ENCODE results near the gene NAA35.
"Not testable (repeated sequence)": the region's sequence is repeated elsewhere in the genome, so short reads cannot be mapped to it uniquely, and the experiment has no call there.

Gene NAA35

DNA sequence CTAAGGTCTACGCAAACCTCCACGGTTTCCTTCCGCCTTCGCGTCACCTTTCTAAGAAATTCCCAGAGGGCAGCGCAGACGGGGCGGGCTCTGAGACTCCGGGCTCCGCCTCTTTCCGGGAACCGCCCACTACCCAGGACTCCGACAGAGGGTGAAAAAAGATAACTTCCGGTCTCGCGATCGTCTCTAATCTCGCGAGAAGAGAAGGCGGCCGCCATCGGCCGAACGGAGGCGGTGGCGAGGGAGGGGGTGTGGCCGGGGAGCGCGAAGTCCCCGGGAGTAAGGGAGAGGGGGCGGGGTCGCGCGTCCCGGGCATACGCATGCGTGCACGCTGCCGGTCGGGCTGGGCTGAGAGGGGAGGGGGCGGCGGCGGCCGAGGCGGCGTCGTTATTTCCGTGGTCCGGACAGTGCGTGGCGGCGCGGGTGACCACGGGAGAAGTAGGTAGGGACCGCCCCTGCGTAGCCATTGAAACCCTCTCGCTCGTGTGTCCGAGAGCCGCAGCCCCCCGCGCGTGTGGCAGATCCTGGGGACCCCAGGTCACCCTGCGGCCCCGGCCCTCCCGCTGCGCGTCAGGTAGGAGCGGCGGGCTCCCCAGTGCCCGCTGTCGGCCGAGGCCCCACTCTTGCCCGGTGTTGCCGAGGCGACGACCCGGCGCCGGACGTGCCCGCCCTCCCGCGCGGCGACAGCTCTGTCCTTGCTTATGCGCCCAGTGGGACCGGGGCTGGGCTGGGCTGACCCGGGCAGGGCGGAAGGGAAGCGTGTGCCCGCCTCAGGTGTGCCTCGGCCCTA is at the start of gene NAA35:
Gene NAA35, plus strand, starts transcription at position 315 of the 790 bp plus-strand sequence. CDS start 1,014 bp downstream, outside the sequence.
- DNase-seq = peak; percentile 98

DNA sequence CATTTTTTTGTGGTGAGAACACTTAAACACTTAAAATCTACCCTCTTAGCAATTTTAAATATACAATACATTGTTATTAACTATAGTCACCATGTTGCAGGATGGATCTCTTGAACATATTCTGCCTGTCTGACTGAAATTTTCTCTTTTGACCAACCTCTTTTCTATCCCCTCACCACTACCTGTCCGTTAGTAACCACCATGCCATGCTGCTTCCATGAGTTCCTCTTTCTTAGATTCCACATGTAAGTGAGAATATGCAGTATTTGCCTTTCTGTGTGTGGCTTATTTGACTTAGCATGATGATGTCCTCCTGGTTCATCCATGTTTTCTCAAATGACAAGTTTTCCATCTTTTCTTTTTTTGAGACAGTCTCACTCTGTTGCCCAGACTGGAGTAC is 48.5 kb upstream of the NAA35 start:
- no peak for DNase-seq

DNA sequence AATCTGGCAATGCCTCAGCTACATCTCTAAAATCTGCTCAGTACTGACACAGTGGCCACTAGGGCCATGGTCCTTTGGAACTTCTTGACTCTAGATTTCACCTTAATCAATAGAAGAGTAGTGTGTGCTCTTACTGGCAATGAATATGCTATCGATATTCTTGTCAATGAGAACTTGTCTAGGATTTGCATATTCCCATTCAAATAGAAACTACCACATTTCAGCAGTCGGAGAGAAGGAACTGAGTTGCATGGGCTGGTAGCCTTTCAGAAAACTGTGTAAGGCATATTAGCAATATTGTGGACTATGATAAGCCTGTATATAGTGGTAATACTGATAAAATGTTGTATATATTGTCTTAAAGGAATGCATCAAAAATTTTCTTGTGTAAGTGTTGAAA is 45.3 kb upstream of the NAA35 start:
- no peak for DNase-seq

DNA sequence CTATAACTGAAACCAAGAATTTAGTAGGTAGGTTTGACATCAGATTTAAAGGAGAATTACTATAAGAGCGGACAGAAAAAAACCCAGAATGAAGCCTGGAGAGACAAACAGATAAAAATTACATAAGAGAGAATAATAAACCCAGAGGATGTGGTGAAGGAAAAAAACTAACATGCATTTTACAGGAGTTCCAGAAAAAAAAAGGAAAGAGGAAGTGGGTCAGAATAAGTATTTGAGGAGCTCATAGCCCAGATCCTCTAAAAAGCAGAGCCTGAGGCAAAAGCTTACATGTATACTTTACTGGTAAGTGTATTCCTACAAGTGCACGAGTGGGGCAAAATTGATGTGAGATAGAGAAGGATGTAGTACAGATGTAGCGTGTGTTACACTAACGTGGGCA is 43.1 kb upstream of the NAA35 start:
- DNase-seq = no peak

DNA sequence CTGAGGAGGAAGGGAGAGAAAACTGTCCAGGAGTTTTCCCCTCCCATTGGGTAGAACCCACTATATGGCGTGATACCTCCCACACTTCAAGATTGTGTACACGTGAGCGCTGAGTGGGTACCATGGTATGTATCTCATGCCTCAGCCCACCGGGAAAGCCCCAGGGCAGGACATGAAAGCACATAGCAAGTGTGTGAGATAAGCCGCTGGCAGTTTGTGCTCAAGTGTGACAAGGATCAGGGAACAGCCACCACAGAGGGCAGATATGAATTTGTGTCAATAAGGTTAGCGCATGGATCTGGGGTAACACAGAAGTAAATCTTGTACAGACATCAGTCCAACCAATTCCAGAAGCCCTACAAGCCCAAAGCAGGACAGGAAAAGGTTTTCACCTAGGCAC is 42.6 kb upstream of the NAA35 start:
- no peak for DNase-seq

DNA sequence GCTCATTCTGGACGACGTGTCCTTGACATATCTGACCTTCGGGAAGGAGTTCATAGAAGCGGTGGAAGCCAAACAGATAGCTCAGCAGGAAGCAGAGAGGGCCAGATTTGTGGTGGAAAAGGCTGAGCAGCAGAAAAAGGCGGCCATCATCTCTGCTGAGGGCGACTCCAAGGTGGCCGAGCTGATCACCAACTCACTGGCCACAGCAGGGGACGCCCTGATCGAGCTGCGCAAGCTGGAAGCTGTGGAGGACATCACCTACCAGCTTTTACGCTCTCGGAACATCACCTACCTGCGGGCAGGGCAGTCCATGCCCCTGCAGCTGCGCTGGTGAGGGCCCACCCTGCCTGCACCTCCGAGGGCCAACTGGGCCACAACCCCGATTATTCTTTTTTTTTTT is 41.6 kb upstream of the NAA35 start:
- no peak for DNase-seq

DNA sequence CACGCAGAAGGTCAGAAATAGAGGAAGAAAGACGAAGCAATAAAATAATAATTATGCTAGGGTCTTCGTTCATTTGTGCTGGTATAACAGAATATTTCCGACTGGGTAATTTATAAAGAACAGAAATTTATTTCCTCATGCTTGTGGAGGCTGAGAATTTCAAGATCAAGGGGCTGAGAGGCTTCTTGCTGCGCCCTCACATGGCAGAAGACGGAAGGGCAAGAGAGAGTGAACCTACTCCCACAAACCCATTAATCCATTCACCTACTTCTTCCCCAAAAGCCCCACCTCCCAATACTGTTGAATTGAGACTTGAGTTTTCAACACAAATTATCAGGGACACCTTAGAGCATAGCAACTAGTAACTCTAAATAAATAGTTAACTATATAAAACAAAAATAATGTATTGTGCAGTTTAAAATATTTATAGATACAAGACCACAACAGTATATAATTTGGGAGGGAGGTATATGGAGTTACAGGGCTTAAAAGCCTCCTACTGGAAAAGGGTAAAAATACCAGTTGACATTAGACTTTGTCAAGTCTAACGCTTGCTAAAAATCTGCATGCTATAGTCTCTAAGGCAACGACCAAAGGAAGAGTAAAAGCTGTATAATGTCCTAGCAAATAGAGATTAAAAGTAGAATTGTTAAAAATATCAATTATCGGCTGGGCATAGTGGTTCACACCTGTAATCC is 40.3 kb upstream of the NAA35 start:
- peak; percentile 20 for DNase-seq

DNA sequence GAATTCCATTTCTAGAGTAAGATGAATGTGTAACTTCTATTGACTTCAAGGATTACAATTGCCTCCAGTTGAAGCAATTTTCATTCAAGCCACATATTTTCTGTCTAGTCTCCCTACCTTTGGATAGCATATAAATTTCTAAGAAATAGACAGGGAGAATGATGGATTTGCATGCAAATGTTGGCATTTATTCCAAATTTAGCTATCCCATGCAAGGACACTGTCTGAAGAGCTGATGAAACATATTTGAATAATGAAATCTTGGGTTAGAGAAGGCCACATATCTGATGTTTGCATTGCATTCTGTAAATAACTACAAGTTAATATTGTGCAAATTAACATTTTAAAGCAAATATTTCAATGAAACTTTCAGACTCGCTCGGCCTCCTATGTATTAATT is 36.0 kb upstream of the NAA35 start:
- DNase-seq = no peak

DNA sequence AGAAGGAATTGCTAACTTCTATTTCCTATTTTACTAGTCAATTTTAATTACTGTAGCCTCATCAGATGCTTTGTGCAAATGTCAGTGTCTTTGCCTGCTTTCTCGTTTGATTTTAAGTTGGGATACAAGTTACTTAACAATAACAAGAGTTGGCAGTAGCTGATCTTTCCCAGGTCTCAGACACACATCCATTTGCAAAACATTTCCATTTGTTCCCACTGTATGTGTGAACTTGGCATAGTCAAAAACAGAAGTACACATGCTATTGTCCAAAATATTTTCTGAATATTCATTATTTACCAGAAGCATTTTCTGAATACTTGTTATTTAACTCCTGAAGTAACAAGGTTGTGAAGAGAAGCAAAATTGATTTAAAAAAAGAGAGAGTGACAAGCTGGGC is 35.0 kb upstream of the NAA35 start:
- no peak for DNase-seq

DNA sequence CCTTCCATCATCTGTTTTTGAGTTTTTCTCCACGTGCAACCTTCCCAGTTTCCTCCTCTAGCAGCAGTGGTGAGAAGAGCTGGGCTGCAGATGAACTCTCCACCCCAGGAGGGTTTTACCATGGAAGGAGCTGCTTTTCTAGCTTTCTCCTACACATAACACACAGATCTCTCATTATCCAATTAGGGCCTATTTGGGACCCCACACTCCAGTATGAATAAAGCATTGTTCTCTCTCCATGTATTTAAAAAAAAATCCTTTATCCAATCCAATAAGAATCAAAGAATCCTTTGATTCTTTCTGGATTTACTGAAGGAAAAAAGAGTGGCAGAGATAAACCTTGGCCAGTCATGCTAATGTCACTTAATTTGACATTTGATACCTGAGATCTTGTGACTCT is 31.6 kb upstream of the NAA35 start:
- no peak for DNase-seq

DNA sequence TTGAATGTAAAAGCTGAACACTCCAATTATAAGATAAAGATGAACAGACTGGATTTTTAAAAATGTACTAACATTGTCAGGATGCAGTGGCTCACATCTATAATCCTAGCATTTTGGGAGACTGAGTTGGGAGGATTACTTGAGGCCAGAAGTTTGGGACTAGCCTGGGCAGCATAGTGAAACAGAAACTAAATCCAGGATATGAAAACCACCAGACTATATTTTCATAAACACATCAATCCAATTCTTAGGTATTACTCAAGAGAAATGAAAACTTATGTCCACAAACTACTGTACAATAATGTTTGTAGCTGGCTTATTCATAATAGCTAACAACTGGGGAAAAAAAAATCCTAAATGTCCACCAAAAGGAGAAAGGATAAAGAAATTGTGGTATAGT is 26.8 kb upstream of the NAA35 start:
- no peak for DNase-seq

DNA sequence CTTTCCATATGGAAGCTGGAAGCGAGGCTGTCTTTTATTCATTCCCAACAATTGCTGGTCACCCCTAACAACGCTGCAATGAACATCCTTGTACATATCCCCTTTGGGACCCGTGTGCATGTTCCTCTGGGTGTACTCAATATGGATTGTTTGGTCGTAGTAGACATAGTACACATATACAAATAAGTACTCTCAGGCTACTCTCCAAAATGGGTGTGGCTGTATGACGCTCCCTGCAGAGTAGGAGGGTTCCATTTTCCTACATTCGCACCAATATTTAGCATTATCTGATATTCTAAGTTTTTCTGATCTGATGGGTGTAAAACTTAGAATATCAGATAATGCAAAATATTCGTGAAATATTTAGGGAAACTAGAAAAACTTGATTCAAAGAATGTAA is 23.2 kb upstream of the NAA35 start:
- DNase-seq = no peak

DNA sequence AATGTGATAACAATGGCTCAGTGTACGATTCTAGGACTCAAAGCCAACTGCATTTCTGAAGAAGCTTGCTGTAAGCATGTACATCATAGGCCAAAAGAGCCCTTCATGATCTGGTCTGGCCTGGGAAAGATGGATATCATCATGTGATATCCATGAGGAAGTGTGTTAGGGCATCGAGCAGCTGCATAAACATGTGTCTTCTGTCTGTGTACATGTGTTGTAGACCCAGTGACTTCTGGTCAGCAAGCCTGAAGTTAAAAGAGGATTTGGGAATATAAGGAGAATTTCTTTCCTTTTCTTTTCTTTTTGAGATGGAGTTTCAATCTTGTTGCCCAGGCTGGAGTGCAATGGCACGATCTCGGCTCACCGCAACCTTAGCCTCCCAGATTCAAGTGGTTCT is 15.5 kb upstream of the NAA35 start:
- DNase-seq = no peak

DNA sequence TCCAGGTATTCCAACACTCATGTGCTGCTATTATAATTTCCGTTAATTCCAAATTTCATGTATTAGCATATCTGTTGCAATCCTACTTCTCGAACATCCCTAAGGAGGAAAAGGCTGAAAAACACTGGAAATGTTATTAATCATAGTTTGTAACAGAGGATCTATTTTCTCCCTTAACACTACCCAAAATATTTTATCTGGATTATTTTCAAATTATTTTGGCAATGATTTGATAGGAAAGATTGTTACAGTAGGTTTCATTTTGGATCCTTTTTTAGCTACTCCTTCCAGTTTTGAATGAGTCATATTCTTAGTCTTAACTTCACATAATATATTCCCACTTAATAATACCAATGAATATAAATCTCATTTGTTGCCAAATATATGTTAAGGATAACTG is 13.9 kb upstream of the NAA35 start:
- DNase-seq = no peak

DNA sequence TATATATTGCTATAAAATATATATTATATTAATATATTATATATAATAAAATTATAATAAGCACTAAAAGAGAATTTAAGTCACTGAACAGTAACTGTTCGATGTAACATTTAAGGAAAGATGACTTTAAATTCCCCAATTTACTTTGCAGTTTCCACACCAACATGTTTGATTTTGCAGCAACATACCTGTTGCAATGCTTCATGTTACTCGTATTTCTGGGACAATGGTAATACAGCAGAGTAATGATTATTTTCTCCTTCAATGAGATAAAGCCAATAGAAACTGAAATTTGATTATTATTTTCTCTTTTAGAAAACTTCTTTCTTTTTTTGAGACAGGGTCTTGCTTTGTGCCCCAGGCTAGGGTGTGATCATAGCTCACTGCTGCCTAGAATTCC is 9.5 kb upstream of the NAA35 start:
- no peak for DNase-seq

DNA sequence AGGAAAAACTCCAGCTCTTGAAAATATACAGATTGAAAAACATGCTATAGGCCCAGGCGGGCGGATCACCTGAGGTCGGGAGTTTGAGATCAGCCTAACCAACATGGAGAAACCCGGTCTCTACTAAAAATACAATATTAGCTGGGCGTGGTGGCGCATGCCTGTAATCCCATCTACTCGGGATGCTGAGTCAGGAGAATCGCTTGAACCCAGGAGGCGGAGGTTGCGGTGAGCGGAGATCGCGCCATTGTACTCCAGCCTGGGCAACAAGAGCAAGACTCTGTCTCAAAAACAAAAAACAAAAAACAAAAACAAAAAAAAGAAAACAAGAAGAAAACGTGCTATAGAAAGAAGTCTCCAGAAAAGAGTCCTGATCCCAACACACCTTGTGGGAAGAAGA is 5.0 kb upstream of the NAA35 start:
- DNase-seq = not testable (repeated sequence)

DNA sequence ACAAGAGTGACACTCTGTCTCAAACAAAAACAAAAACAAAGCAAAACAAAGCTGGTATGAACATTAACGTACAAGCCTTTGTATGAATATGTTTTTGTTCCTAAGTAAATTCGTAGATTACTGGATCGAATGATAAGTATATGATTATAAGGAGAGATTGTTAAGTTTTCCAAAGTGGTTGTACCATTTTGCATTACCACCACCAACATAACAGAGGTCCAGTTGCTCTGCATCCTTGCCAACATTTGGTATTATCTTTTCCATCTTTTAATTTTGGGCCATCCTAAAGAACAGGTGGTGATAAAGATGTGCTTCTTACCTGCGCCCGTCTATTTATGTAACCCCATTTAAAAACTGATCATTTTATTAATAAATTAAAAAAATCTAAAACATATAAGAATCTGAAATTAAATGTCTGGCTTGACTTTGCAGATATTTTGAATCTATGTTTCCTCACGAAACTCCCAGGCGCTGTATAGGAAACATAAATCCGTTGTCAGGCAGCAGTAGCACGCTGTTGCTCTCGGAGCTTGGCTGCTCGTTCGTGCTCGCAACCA is 593 bp upstream of the NAA35 start:
- no peak for DNase-seq

DNA sequence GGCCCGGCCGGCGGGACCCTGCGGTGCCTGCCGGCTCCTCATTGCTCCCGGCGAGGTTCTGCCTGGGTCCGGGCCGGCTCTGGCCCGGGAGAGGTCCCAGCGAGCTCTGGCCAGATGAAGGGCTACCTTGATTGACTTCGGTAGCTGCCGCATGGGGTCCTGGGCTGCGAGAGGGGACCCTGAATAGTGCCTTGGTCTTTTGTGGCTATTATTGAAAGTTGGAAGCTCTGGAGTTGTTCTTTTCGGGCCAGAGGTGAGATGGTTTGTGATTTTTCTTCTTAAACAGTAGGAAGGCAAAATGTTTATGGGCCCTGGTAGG is 635 bp downstream of the NAA35 start:
- DNase-seq = no peak

DNA sequence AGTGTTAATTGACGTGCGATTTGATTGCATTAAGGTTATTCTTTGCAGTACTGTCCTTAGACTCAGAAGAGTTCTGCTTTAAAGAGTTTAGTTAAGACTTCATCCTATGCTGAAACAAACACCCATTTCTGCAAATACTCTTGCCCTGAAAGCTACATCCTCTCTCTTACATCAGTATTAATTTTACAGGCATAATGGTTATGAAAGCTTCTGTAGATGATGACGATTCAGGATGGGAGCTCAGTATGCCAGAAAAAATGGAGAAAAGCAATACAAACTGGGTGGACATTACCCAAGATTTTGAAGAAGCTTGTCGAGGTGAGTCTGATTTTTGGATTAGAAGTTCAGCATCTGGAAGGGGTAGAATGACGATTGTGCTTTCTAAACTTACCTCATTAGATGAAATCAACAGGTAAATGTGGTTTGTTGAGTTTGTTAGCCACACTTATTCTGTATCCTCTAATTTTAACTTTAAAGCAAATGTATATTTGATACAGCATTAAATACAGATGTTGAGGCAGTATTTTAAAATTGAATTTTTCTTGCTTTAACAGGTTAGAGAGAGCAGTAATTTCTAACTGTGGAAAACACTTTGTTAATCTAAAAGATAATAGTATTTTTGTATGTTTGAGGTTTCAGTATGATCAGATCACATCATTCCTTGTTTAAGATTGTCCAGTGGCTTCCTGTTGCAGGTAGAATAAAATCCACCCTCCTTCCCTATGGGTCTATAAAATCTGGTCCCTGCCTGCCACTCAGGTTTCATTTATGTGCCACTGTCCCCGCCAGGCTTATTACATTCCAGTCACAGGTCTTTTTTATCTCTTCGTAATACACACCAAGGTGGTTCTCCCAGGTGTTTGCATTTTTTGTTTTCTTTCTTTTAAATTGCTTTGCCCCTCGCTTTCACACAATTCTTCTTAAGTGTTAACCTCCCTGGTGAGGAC is 1.3 kb downstream of the NAA35 start:
- no peak for DNase-seq

DNA sequence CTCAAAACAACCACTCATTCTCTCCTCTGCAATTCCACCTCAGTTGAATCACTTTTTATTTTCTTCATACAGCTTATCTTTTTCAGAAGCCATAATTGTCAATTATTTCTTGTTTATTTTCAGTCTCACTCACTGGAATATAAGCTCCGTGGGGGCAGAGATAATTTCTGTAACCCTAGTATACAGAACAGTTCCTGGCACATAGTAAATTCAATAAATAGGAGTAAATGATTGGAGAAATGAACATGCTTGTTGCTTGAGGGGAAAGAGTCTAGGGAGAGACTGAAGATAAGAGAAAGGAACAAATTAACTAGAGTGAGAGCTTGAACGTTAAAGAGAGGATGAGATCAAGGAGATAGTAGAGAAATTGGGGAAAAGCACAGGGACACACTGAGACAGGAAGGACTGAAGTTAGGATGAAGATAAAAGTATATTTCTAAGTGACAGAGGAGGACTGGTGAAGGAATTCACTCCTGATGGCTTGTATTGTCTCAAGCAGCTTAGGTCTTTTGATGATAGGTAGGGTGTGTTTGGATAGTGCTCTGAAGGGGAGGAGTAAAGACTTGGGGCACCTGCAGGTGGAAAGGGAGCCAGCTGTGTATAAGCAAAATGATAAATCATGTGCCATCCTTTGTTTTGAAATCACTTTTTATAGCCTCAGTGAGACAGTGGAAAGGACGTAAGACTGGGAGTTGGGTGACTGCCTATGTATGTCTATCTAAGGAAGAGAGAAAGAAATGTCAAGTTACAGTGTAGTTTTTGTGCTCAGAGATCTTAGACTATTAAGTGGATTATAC is 2.2 kb downstream of the NAA35 start:
- no peak for DNase-seq

DNA sequence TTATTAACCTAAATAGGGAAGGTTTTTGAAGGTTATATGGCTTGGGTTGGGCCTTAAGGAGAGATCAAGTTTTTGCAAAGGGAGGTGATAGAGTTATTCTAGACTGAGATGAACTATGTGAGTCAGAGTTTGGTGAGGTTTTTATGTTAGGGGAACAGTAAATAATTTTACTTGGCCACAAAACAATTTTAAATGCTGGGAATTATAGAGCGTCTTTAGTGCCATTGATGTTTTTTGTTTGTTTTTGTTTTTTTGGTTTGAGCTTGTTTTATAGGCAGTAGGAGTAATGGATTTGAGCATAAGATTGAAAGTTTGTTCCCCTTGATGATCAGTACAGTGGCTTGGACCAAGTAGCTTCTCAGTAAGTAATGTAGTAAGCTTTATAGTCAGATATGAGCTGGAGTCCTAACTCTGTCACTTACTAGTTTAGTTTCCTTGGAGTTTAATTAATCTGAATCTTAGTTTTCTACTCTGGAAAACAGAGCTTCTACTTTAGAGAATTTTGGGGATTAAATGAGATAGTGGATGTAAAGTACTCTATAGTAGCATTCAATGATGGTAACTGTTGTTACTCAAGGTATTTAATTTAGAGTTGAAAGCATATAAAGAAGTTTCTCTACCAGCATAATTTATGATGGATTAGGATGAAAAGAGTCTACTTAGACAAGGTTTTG is 2.9 kb downstream of the NAA35 start:
- no peak for DNase-seq

DNA sequence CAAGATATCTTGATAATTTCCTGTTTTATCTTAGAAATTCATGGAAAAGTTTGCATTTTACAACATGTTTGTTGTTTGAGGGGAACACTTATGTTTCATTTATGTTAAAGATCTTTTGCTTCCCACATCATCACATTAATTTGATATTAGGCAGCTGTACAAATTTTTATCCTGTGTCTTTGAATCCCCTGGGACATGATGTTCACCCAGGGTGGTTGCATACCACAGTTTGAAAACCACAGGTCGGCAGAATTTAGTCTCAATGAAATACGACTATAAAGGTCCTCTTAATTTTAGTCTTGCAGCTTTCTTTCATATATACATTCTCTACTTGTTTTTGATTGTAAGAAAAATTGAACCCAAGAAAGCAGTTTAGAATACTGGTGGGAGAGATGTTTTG is 3.7 kb downstream of the NAA35 start:
- no peak for DNase-seq
